K562 (cell line): ENCODE measurements around the gene ROBO1. TPM values are rescaled to one million over a fixed set of nuclear protein-coding genes. Genes with fewer than 3 reads are reported as not detected.

Experiments used
- ATAC-seq: fragments of 200-7000 bp; cut with Tn5 transposase; 3 replicates; pipeline ENCODE4 v1.9.1; 2020; ENCODE audit warnings: moderate library complexity
- BruUV-seq: library from RNA; stranded (reverse); fragments of 400-500 nt; replicated peaks from 2 replicates; lab custom pipeline; 2021; lab: Mats Ljungman, UMichigan
- CTCF ChIA-PET: fragments of 300-600 bp; formaldehyde crosslinking; extraction: SDS; loops from one replicate; lab custom pipeline; 2021; ENCODE audit warnings: low intra/inter-chr PET ratio; lab: Yijun Ruan, JAX
- POLR2A ChIA-PET: fragments of 300-600, 350-650 bp; sonication (Branson Sonifier 250); formaldehyde crosslinking; extraction: SDS; loops from one replicate; lab custom pipeline; 2021; ENCODE audit warnings: antibody characterized with exemption, inconsistent platforms; lab: Yijun Ruan, JAX
- DNase-seq, 4 experiments: peaks; one replicate each; pipeline versions ENCODE4 v3.0.0 to v3.0.0-alpha.2; 2011 to 2018; ENCODE audit warnings: low spot score in 3 of 4, mixed read lengths in 3 of 4; ENCODE audit errors: extremely low read depth in 1 of 4
- FAIRE-seq: peaks from 2 replicates; lab custom pipeline; 2011; peaks lifted over from hg19 to GRCh38; lab: Jason Lieb, UNC
- H2AFZ ChIP-seq: 2 replicates; pipeline ENCODE4 v1.6.0; 2011; ENCODE audit warnings: low read depth, low read length, control low read depth, inconsistent platforms
- H3K27ac ChIP-seq: fragments of 200-600 bp; 3 replicates; pipeline ENCODE4 v1.8.0; 2011; ENCODE audit warnings: low read depth, mild to moderate bottlenecking, control low read depth, inconsistent platforms, low read length, moderate library complexity, mixed read lengths; ENCODE audit errors: extremely low read depth
- H3K27me3 ChIP-seq, 2 experiments: fragments of 300-600 bp in 1 of 2; 2 replicates in 1 of 2; 3 replicates in 1 of 2; pipeline versions ENCODE4 v1.6.0 to v1.8.0; 2011; ENCODE audit warnings: inconsistent platforms in 2 of 2, low read length in 2 of 2, mild to moderate bottlenecking in 1 of 2, mixed read lengths in 1 of 2, moderate library complexity in 1 of 2; ENCODE audit not compliant: control insufficient read depth in 2 of 2, insufficient read depth in 2 of 2
- H3K36me3 ChIP-seq: fragments of 300-600 bp; 3 replicates; pipeline ENCODE4 v1.8.0; 2011; ENCODE audit warnings: mild to moderate bottlenecking, low read length, inconsistent platforms; ENCODE audit not compliant: control insufficient read depth, insufficient read depth
- H3K4me1 ChIP-seq, 2 experiments: fragments of 200-600 bp in 1 of 2; replicated peaks in 1 of 2; 2 replicates in 1 of 2; 3 replicates in 1 of 2; pipeline versions ENCODE4 v1.5.1 to v1.8.0; 2011; ENCODE audit warnings: inconsistent platforms in 2 of 2, low read length in 2 of 2, mild to moderate bottlenecking in 1 of 2, mixed read lengths in 1 of 2, moderate library complexity in 1 of 2; ENCODE audit not compliant: control insufficient read depth in 2 of 2, insufficient read depth in 2 of 2
- H3K4me2 ChIP-seq: 2 replicates; pipeline ENCODE4 v1.6.1; 2011; ENCODE audit warnings: low read length, control low read depth, inconsistent platforms, mixed read lengths; ENCODE audit not compliant: insufficient read depth
- H3K4me3 ChIP-seq: fragments of 200-600 bp; sonication (generic), shearing (Covaris generic); 2 replicates; pipeline ENCODE4 v1.5.1; 2016; ENCODE audit warnings: control low read depth, inconsistent platforms
- H3K79me2 ChIP-seq: fragments of 200-600 bp; 3 replicates; pipeline ENCODE4 v1.8.0; 2011; ENCODE audit warnings: low read length, inconsistent platforms; ENCODE audit not compliant: control insufficient read depth, insufficient read depth
- H3K9ac ChIP-seq, 2 experiments: 2 replicates each; pipeline versions ENCODE4 v1.6.0 to v1.6.1; 2011; ENCODE audit warnings: low read depth in 2 of 2, low read length in 2 of 2, control low read depth in 1 of 2, inconsistent platforms in 1 of 2, mild to moderate bottlenecking in 1 of 2, mixed read lengths in 1 of 2; ENCODE audit not compliant: insufficient read depth in 1 of 2
- H3K9me1 ChIP-seq: one replicate; pipeline ENCODE4 v1.6.0; 2011; ENCODE audit warnings: inconsistent platforms, mild to moderate bottlenecking, low read length, moderate library complexity; ENCODE audit not compliant: control insufficient read depth, insufficient read depth
- H3K9me3 ChIP-seq: replicated peaks from 2 replicates; pipeline ENCODE4 v1.5.1; 2011; ENCODE audit warnings: low read depth, low read length, inconsistent platforms; ENCODE audit not compliant: control insufficient read depth, insufficient read depth
- H4K20me1 ChIP-seq: replicated peaks from 2 replicates; pipeline ENCODE4 v1.6.1; 2011; ENCODE audit warnings: low read length, inconsistent platforms, mixed read lengths; ENCODE audit not compliant: control insufficient read depth, insufficient read depth
- CREBBP ChIP-seq: IDR thresholded peaks from one replicate; pipeline ENCODE4 v1.6.1; 2012; ENCODE audit warnings: low read depth, mild to moderate bottlenecking, control low read depth, inconsistent platforms, low read length
- MECOM ChIP-seq: fragments of 250-450 bp; sonication (Bioruptor Pico); IDR thresholded peaks from 2 replicates; pipeline ENCODE4 v1.8.0; 2022; ENCODE audit warnings: inconsistent platforms
- NEUROD1 ChIP-seq: fragments of 150-350 bp; IDR thresholded peaks from 2 replicates; pipeline ENCODE4 v1.6.1; 2014; ENCODE audit warnings: borderline replicate concordance, low read length, low read depth; ENCODE audit not compliant: partially characterized antibody
- NRF1 ChIP-seq, 2 experiments: fragments of 450-650 bp; IDR thresholded peaks in 1 of 2; conservative IDR thresholded peaks in 1 of 2; 2 replicates each; pipeline ENCODE4 v1.6.1; 2014; ENCODE audit warnings: mild to moderate bottlenecking in 2 of 2
- ZNF354B ChIP-seq: fragments of 250-450 bp; sonication (Bioruptor Pico); IDR thresholded peaks from 2 replicates; pipeline ENCODE4 v1.4.0; 2020
- ZNF583 ChIP-seq: fragments of 250-450 bp; sonication (Bioruptor Pico); IDR thresholded peaks from 2 replicates; pipeline ENCODE4 v1.4.0; 2020
- ZNF785 ChIP-seq: fragments of 250-450 bp; sonication (Bioruptor Pico); IDR thresholded peaks from 2 replicates; pipeline ENCODE4 v1.4.0; 2020; ENCODE audit warnings: mild to moderate bottlenecking
- in situ Hi-C: fragments of 300-500 bp; cut with MboI; formaldehyde crosslinking; loops from 4 replicates; pipeline ENCODE4 v1.15.0; 2018; ENCODE audit warnings: inconsistent platforms, mixed read lengths
- intact Hi-C: fragments of 100-400 bp; cut with micrococcal nuclease; formaldehyde crosslinking; loops from 2 replicates; pipeline ENCODE4 v1.14.2; 2022
- polyA plus RNA-seq, 8 experiments: library from polyadenylated mRNA; depleted of rRNA in 4 of 8; stranded (reverse) in 5 of 8; unstranded in 3 of 8; fragments of >200 nt; fragmentation: Nextera tagmentation in 2 of 8; fragmentation: Illumina TruSeq in 1 of 8; extraction: Ambion mirVana in 2 of 8; extraction: Trizol in 1 of 8; gene quantifications; 2 replicates each; pipeline versions ENCODE4 v1.2.1 to v1.2.3, GENCODE V29; 2011 to 2014; ENCODE audit warnings: inconsistent platforms in 1 of 8, missing spikeins in 1 of 8
- total RNA-seq, 7 experiments: library from RNA; depleted of rRNA in 6 of 7; stranded (reverse); fragments of >200 nt in 6 of 7; fragmentation: Illumina TruSeq in 2 of 7; extraction: Trizol in 2 of 7; gene quantifications; 2 replicates each; pipeline versions ENCODE4 v1.2.1 to v1.2.3, GENCODE V29; 2011 to 2021; ENCODE audit warnings: low replicate concordance in 1 of 7
- TF ChIP-seq, protein P1 (sequence below): fragments of 450-650 bp; IDR thresholded peaks from 2 replicates; pipeline ENCODE4 v1.6.1; 2017; ENCODE audit warnings: mild to moderate bottlenecking, moderate library complexity
- TF ChIP-seq, protein P2 (sequence below): sonication (generic); formaldehyde crosslinking; IDR thresholded peaks from 2 replicates; pipeline ENCODE4 v1.5.0; 2020; ENCODE audit warnings: missing genetic modification reagents
- TF ChIP-seq, protein P3 (sequence below), 2 experiments: fragments of 450-650 bp; IDR thresholded peaks; 2 replicates each; pipeline ENCODE4 v1.6.1; 2016; ENCODE audit warnings: mild to moderate bottlenecking in 2 of 2, borderline replicate concordance in 1 of 2, low read depth in 1 of 2, moderate library complexity in 1 of 2

The ROBO1 gene
- total and polyA plus RNA-seq, 9 of the 15 experiments (the other 6 are each of a cell fraction or from before 2014, with no cell fraction given) = 0.01 to 0.53 (median 0.17) TPM; not detected in 5

DNA sequence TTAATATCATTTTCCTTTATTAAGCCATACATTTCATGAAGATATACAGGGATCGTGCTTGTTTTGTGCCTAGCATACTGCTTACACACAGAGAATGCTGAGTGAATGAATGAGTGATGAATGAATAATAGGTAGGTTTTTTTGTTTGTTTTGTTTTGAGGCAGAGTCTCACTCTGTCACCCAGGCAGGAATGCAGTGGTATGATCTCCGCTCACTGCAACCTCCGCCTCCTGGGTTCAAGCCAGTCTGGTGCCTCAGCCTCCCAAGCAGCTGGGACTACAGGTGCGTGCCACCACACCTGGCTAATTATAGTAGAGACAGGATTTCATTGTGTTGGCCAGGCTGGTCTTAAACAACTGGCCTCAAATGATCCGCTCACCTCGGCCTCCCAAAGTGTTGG lies 400.0 kb downstream of the ROBO1 start (continued):
- TF ChIP-seq, protein P1, sequence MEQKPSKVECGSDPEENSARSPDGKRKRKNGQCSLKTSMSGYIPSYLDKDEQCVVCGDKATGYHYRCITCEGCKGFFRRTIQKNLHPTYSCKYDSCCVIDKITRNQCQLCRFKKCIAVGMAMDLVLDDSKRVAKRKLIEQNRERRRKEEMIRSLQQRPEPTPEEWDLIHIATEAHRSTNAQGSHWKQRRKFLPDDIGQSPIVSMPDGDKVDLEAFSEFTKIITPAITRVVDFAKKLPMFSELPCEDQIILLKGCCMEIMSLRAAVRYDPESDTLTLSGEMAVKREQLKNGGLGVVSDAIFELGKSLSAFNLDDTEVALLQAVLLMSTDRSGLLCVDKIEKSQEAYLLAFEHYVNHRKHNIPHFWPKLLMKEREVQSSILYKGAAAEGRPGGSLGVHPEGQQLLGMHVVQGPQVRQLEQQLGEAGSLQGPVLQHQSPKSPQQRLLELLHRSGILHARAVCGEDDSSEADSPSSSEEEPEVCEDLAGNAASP = no peak

DNA sequence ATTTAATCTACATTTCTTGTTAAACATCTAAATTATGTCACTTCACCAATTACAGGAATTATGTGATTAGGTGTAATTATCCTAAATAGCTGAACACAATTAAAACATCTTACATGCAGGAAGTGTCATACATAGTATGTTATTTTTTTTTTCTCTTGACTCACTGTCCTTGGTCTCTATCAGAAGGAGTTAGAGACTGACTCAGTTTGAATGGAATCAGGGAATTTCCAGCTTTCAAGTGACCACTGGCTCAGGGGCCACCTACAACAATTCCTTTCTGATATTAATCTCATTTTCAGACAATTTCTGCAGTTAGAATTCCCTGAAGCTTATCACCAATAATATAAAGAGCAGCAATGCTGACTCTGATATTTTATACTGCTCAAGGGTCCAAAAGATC lies 400.7 kb downstream of the ROBO1 start:
- H3K9me1 ChIP-seq = no peaks in the 10 kb centered on the region
- no peaks in the 10 kb centered on the region for H3K4me1 ChIP-seq
- H3K79me2 ChIP-seq = no peaks in the 10 kb centered on the region
- no peak for FAIRE-seq
- H3K27ac ChIP-seq = no peak overlapping the region
- BruUV-seq = no TSS peak
- no peak overlapping the region for H3K4me3 ChIP-seq
- no peak for DNase-seq
- H3K4me2 ChIP-seq = no peak overlapping the region
- no peaks in the 10 kb centered on the region for H3K27me3 ChIP-seq
- intact Hi-C loops = no loop called here
- no peaks in the 10 kb centered on the region for H3K36me3 ChIP-seq
- POLR2A ChIA-PET = no interaction called here
- H3K9ac ChIP-seq = no peak overlapping the region
- no peak for ATAC-seq
- no peaks in the 10 kb centered on the region for H4K20me1 ChIP-seq
- in situ Hi-C loops = no loop called here
- H3K9me3 ChIP-seq = no peaks in the 10 kb centered on the region
- H2AFZ ChIP-seq = no peak overlapping the region
- CTCF ChIA-PET = no interaction called here
- TF ChIP-seq ZNF583 (CRISPR knock-in tag) (no peak), CREBBP (no peak), ZNF354B (CRISPR knock-in tag) (no peak), ZNF785 (CRISPR knock-in tag) (no peak), MECOM (CRISPR knock-in tag) (no peak), NRF1 (conservative IDR thresholded peaks at IDR 0.05 in 1 of 2, IDR thresholded peaks at IDR 0.05 in 1 of 2) (no peak), NEUROD1 (no peak)
- TF ChIP-seq, protein P2, sequence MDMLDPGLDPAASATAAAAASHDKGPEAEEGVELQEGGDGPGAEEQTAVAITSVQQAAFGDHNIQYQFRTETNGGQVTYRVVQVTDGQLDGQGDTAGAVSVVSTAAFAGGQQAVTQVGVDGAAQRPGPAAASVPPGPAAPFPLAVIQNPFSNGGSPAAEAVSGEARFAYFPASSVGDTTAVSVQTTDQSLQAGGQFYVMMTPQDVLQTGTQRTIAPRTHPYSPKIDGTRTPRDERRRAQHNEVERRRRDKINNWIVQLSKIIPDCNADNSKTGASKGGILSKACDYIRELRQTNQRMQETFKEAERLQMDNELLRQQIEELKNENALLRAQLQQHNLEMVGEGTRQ (CRISPR knock-in tag) = no peak
- TF ChIP-seq, protein P3, sequence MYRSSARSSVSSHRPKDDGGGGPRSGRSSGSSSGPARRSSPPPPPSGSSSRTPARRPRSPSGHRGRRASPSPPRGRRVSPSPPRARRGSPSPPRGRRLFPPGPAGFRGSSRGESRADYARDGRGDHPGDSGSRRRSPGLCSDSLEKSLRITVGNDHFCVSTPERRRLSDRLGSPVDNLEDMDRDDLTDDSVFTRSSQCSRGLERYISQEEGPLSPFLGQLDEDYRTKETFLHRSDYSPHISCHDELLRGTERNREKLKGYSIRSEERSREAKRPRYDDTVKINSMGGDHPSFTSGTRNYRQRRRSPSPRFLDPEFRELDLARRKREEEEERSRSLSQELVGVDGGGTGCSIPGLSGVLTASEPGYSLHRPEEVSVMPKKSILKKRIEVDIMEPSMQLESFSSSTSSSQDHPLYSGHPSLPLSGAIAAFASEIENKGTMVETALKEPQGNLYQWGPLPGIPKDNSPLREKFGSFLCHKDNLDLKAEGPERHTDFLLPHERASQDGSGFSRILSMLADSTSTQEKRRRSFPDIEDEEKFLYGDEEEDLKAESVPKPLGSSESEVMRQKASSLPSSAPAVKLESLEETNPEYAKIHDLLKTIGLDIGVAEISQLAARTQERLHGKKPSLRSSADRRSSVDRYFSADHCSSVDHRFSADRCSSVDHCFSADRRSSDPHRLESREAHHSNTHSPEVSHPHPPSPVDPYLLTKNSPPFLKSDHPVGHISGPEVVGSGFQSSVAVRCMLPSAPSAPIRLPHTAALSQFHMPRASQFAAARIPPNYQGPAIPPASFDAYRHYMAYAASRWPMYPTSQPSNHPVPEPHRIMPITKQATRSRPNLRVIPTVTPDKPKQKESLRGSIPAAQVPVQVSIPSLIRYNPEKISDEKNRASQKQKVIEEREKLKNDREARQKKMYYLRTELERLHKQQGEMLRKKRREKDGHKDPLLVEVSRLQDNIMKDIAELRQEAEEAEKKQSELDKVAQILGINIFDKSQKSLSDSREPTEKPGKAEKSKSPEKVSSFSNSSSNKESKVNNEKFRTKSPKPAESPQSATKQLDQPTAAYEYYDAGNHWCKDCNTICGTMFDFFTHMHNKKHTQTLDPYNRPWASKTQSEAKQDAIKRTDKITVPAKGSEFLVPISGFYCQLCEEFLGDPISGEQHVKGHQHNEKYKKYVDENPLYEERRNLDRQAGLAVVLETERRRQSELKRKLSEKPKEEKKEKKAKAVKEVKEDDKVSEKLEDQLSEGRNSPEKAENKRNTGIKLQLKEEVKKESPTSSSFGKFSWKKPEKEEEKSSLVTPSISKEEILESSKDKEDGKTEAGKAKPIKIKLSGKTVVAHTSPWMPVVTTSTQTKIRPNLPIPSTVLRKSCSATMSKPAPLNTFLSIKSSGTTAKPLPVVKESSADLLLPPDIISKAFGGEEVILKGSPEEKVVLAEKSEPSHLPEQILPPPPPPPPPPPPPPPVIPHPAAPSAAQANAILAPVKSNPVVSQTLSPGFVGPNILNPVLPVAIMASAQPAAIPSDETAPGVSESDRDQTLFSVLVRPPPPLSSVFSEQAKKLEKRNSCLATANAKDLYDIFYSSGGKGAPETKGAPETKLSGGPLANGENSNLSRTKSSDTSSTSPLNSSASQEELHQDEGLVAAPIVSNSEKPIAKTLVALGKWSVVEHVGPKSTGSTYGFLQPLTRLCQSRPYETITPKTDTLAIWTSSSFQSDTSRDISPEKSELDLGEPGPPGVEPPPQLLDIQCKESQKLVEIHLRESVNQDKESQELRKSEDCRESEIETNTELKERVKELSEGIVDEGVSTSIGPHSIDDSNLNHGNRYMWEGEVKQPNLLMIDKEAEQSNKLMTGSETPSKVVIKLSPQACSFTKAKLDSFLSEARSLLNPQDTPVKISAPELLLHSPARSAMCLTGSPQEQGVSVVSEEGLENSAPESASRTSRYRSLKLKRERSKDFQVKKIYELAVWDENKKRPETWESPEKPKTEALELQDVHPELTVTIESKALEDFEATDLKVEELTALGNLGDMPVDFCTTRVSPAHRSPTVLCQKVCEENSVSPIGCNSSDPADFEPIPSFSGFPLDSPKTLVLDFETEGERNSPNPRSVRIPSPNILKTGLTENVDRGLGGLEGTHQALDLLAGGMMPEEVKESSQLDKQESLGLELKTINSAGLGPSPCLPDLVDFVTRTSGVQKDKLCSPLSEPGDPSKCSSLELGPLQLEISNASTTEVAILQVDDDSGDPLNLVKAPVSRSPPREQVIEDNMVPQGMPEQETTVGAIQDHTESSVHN (IDR thresholded peaks at IDR 0.05; ENCODE audit: borderline replicate concordance in 1 of 2, low read depth in 1 of 2) = no peak
